ENCODE measurements around the gene SLX9. TPM values are rescaled to one million over a fixed set of nuclear protein-coding genes. Genes with fewer than 3 reads are reported as not detected.

SLX9 gene
- polyA plus RNA-seq, 6 donors from 2014 or later = 7.8 to 14.2 (median 12.3) TPM

Other genes starting within 250 kb of the SLX9 start
- gene KRTAP10-12, start 242.9 kb upstream of the SLX9 start, polyA plus RNA-seq (ENCODE audit: low read depth in 6 of 6) = not detected
- gene TSPEAR, start 228.5 kb upstream of the SLX9 start, polyA plus RNA-seq (ENCODE audit: low read depth in 6 of 6) = not detected
- 10 to 100 TPM; 53.8 to 72.5 (median 59.5) TPM for gene UBE2G2, start 138.2 kb upstream of the SLX9 start, polyA plus RNA-seq (ENCODE audit: low read depth in 6 of 6)
- gene SUMO3, start 122.0 kb upstream of the SLX9 start, polyA plus RNA-seq (ENCODE audit: low read depth in 6 of 6) = 100 to 1,000 TPM in 1 of 6 donors, 10 to 100 TPM in 5; 71.2 to 100 (median 79.5) TPM
- 10 to 100 TPM; 28.1 to 43.5 (median 36.1) TPM for gene PTTG1IP, start 66.3 kb upstream of the SLX9 start, polyA plus RNA-seq (ENCODE audit: low read depth in 6 of 6)
- gene ITGB2, start 19.1 kb upstream of the SLX9 start, polyA plus RNA-seq (ENCODE audit: low read depth in 6 of 6) = 100 to 1,000 TPM; 220 to 346 (median 303) TPM
- gene ADARB1, start 134.6 kb downstream of the SLX9 start, polyA plus RNA-seq (ENCODE audit: low read depth in 6 of 6) = 10 to 100 TPM; 19.9 to 63.5 (median 28.7) TPM